ENCODE measurements around the gene KAZN. TPM values are rescaled to one million over a fixed set of nuclear protein-coding genes. Genes with fewer than 3 reads are reported as not detected.
A peak's percentile ranks its signal among the peaks of the same experiment; 100 is the strongest.
"Not testable (repeated sequence)": the region's sequence is repeated elsewhere in the genome, so short reads cannot be mapped to it uniquely, and the experiment has no call there.

KAZN gene
- polyA plus RNA-seq, 4 donors = 14.1 to 44.8 (median 34.2) TPM

GRCh38 chr1:15038232-15039016 lies 439.9 kb downstream of the KAZN start:
- no peak for DNase-seq (ENCODE audit: low read depth in 4 of 4, low spot score in 3 of 4)

GRCh38 chr1:15039017-15039648 lies 440.6 kb downstream of the KAZN start:
- no peak for DNase-seq (ENCODE audit: low read depth in 4 of 4, low spot score in 3 of 4)

GRCh38 chr1:15039901-15040300 lies 441.4 kb downstream of the KAZN start:
- DNase-seq (ENCODE audit: low read depth in 4 of 4, low spot score in 3 of 4) = no peak

GRCh38 chr1:15040685-15041084 lies 442.2 kb downstream of the KAZN start:
- not testable (repeated sequence) for DNase-seq (ENCODE audit: low read depth in 4 of 4, low spot score in 3 of 4)

- no peak for DNase-seq (ENCODE audit: low read depth in 4 of 4, low spot score in 3 of 4)
Observed at GRCh38 chr1:15042866-15043265, 444.4 kb downstream of the KAZN start.

GRCh38 chr1:15043934-15044333 lies 445.4 kb downstream of the KAZN start:
- no peak for DNase-seq (ENCODE audit: low read depth in 4 of 4, low spot score in 3 of 4)

- DNase-seq (ENCODE audit: low read depth in 4 of 4, low spot score in 3 of 4) = no peak
Observed at GRCh38 chr1:15045123-15045522, 446.6 kb downstream of the KAZN start.

GRCh38 chr1:15046487-15047165 lies 448.1 kb downstream of the KAZN start:
- peak; percentile 36 to 66 (median 54) for DNase-seq (ENCODE audit: low read depth in 4 of 4, low spot score in 3 of 4)

- DNase-seq (ENCODE audit: low read depth in 4 of 4, low spot score in 3 of 4) = no peak
Observed at GRCh38 chr1:15047237-15047636, 448.8 kb downstream of the KAZN start.

GRCh38 chr1:15048437-15048980 lies 450.0 kb downstream of the KAZN start:
- no peak for DNase-seq (ENCODE audit: low read depth in 4 of 4, low spot score in 3 of 4)

GRCh38 chr1:15049067-15049466 lies 450.6 kb downstream of the KAZN start:
- DNase-seq (ENCODE audit: low read depth in 4 of 4, low spot score in 3 of 4) = no peak

GRCh38 chr1:15051882-15052528 lies 453.5 kb downstream of the KAZN start:
- DNase-seq (ENCODE audit: low read depth in 4 of 4, low spot score in 3 of 4) = no peak

- no peak for DNase-seq (ENCODE audit: low read depth in 4 of 4, low spot score in 3 of 4)
Observed at GRCh38 chr1:15053153-15053552, 454.7 kb downstream of the KAZN start.

- DNase-seq (ENCODE audit: low read depth in 4 of 4, low spot score in 3 of 4) = no peak
Observed at GRCh38 chr1:15055736-15056415, 457.4 kb downstream of the KAZN start.

GRCh38 chr1:15056515-15057285 lies 458.2 kb downstream of the KAZN start:
- DNase-seq (ENCODE audit: low read depth in 4 of 4, low spot score in 3 of 4) = no peak

GRCh38 chr1:15057834-15058233 lies 459.3 kb downstream of the KAZN start:
- no peak for DNase-seq (ENCODE audit: low read depth in 4 of 4, low spot score in 3 of 4)

- no peak for DNase-seq (ENCODE audit: low read depth in 4 of 4, low spot score in 3 of 4)
Observed at GRCh38 chr1:15058261-15058660, 459.8 kb downstream of the KAZN start.

- DNase-seq (ENCODE audit: low read depth in 4 of 4, low spot score in 3 of 4) = no peak
Observed at GRCh38 chr1:15060104-15060503, 461.6 kb downstream of the KAZN start.

- DNase-seq (ENCODE audit: low read depth in 4 of 4, low spot score in 3 of 4) = no peak
Observed at GRCh38 chr1:15062479-15063099, 464.1 kb downstream of the KAZN start.
